ENCODE measurements around the gene DOCK4.

GRCh38 chr7:112184455-112184854 lies 21.7 kb downstream of the DOCK4 start:
- TF ChIP-seq RAD21 (conservative IDR thresholded peaks at IDR 0.05 in 1 of 2, IDR thresholded peaks at IDR 0.05 in 1 of 2) (no peak), EP300 (IDR thresholded peaks at IDR 0.05) (no peak)
- TF ChIP-seq, protein P1, sequence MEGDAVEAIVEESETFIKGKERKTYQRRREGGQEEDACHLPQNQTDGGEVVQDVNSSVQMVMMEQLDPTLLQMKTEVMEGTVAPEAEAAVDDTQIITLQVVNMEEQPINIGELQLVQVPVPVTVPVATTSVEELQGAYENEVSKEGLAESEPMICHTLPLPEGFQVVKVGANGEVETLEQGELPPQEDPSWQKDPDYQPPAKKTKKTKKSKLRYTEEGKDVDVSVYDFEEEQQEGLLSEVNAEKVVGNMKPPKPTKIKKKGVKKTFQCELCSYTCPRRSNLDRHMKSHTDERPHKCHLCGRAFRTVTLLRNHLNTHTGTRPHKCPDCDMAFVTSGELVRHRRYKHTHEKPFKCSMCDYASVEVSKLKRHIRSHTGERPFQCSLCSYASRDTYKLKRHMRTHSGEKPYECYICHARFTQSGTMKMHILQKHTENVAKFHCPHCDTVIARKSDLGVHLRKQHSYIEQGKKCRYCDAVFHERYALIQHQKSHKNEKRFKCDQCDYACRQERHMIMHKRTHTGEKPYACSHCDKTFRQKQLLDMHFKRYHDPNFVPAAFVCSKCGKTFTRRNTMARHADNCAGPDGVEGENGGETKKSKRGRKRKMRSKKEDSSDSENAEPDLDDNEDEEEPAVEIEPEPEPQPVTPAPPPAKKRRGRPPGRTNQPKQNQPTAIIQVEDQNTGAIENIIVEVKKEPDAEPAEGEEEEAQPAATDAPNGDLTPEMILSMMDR (IDR thresholded peaks at IDR 0.05): no peak
